GM12891 (cell line): ENCODE results near the gene PLSCR4.

Experiments
- PAX5 ChIP-seq: IDR thresholded peaks from 2 replicates; pipeline ENCODE4 v1.6.1; 2011; ENCODE audit warnings: low read length, moderate library complexity, mild to moderate bottlenecking; ENCODE audit not compliant: insufficient read depth, severe bottlenecking
- POLR2A ChIP-seq: IDR thresholded peaks from 2 replicates; pipeline ENCODE4 v1.6.1; 2011; ENCODE audit warnings: low read depth, low read length, control low read depth
- POLR2AphosphoS5 ChIP-seq: IDR thresholded peaks from 2 replicates; pipeline ENCODE4 v1.6.1; 2011; ENCODE audit warnings: low read depth, low read length, control low read depth
- TAF1 ChIP-seq: IDR thresholded peaks from 2 replicates; pipeline ENCODE4 v1.6.1; 2011; ENCODE audit warnings: low read depth, low read length, control low read depth

- TF ChIP-seq POLR2AphosphoS5 (no peak), PAX5 (no peak), POLR2A (no peak), TAF1 (no peak)
Observed at GRCh38 chr3:146148468-146148931, 102.4 kb downstream of the PLSCR4 start.
